D341Med (cell line): ENCODE results near the gene INPP4A.
"Not testable (repeated sequence)": the region's sequence is repeated elsewhere in the genome, so short reads cannot be mapped to it uniquely, and the experiment has no call there.

Experiments used
- DNase-seq: peaks from one replicate; pipeline ENCODE4 v3.0.0; 2012; ENCODE audit warnings: low spot score

Gene INPP4A

DNA sequence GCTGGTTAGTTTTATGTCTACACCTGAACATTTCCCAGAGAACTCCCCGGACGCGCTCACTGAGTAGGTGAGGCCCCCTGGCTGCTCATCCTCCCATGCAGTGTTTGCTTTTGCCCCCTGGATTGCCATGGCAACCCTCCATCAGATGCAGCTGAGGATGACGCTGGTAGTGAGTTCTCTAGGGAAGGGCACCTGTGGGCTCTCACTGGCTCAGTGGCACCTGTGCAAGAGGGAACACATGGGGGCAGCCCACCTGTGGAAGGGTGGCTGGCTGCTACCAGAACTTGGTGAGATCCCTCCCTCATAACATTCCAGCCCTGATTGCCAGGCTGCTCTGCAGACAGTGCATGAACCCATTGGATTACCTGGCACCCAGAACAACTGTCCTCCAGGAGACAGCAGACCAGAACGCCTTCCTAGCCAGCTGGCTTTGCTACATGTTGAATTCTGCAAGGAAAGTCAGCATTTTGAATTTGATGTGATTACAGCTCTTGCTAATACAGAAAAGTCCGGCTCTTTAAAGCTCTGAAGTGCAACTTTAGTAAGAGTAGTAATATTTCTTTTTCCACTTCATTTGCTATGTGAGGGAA lies 142.0 kb downstream of the INPP4A start:
- no peak for DNase-seq

DNA sequence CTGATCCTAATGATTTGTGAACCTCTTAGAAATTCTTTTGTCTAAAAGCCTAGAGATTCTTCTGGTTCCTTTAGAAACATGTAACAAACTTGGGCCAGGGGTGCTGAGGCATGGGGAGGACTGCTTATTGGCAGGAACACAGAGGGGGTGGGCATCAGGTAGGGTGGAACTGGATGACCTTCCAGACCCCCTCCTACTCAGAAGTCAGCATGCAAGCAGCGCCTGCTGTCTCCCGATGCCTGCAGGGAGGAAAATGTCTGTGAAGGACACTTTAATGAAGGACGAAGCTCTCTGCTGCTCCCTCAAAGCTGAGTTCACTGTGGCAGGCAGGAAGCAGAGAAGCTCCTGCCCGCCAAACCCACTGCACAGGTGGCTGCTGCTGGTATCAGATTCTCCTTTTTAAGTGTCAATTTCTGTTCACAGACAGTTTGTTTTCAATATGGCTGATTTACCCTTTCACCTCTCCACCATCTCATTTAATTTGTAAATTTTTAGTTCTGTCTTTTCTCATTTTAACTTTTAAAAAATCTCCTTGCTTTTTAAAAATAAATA lies 144.3 kb downstream of the INPP4A start:
- DNase-seq, result no peak

DNA sequence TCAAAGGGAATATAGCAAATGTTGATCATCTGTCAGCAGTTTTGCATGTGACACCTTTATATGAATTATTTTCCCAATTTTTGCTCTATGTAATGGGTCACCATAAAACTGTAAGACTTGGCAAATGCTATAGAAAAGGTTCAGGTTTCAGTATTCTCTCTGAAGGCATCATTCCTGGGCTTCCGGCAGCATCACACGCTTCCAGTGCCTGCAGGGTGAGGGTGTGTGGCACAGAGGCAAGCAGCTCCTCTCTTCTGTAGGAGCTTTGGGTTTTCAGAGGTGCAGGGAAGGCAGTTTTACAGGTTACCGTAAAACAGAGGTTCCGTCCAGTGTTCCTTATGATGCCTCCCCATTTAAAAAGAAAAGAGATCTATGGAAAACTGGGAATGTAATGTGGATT lies 144.8 kb downstream of the INPP4A start:
- no peak for DNase-seq

DNA sequence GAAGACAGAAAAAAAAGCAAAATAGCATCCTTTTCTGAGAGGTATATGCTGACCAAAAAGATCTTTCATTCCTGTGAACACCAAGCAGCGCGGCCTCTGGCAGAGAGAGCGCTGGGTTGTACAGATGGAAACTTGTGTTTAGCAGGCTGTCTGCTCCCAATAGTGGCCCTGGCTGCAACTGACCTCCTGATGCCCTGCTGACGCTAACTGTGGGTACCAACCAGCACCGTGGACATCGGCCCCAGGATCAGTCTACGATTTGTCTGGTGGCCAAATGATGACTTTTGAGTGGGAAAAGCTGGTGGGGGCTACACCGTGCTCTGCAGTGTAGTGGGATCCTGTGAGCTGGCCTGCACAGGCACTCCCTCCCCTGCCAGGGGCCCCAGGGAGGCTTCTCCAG lies 147.9 kb downstream of the INPP4A start:
- DNase-seq, result no peak

DNA sequence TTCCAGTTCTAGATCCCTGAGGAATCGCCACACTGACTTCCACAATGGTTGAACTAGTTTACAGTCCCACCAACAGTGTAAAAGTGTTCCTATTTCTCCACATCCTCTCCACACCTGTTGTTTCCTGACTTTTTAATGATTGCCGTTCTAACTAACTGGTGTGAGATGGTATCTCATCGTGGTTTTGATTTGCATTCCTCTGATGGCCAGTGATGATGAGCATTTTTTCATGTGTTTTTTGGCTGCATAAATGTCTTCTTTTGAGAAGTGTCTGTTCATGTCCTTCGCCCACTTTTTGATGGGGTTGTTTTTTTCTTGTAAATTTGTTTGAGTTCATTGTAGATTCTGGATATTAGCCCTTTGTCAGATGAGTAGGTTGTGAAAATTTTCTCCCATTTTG lies 150.0 kb downstream of the INPP4A start:
- not testable (repeated sequence) for DNase-seq

DNA sequence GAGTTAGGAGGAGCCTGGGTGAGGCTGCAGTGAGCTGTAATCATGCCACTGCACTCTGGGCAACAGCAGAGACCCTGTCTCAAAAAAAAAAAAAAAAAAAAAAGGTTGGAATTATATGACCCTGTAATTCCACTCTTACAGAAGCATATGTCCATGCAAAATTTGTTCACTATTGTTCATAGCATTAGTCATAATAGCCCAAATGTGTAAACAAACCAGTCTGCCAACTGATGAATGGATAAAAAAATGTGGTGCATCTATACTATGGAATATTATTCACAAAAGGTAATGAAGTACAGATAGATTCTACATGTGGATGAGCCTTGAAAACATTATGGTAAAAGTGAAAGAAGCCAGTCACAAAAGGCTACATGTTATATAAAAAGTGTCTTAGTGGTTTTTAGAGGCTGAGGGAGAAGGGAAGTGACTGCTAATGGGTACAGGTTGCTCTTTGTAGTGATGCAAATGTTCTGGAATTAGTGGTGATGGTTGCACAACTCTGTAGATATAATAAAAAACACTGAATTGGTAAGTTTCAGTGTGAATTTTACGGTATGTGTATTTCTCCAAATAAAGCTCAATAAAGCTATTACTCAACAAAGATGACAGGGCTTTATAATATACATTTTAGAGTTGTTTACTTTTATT lies 154.2 kb downstream of the INPP4A start:
- DNase-seq, result no peak

DNA sequence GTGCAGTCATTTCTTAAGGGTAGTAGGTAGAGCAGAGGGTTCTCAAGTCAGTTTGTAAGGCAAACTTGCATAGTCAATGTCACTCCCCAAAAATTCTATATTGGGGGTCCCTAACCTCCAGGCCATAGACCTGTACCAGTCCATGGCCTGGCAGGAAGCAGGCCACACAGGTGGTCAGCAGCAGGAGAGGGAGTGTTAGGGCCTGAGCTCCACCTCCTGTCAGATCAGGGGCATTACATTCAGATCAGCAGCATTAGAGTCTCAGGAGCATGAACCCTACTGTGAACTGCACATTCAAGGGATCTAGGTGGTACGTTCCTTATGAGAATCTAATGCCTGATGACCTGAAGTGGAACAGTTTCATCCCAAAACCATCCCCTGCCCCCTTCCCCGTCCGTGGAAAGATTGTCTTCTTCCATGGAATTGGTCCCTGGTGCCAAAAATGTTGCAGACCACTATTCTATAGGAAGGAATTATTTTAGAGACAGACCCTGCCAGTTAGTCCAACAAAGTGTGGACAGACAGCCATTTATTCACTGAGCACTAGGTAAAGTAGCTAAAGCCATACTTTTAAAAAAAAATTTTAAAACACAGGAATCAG lies 157.0 kb downstream of the INPP4A start:
- DNase-seq, result peak; percentile 60

DNA sequence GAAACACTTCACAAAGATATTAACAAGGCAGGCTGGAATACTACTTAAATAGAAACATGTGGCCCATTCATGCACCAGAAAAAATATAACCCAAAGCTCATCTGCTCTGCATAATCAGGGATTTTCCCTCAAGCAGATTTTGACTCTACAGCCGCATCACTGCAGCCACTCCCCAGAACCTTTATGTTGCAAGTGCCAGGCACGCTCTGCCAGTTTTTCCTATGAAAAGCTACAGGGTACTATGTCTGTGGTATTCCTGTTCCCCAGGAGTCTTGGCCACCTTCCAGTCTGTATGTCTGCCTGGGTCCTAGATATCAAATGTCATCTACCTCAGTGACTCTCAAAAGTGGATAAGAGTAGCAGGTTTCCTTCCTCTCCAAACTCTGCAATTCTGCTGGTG lies 159.9 kb downstream of the INPP4A start:
- no peak for DNase-seq

DNA sequence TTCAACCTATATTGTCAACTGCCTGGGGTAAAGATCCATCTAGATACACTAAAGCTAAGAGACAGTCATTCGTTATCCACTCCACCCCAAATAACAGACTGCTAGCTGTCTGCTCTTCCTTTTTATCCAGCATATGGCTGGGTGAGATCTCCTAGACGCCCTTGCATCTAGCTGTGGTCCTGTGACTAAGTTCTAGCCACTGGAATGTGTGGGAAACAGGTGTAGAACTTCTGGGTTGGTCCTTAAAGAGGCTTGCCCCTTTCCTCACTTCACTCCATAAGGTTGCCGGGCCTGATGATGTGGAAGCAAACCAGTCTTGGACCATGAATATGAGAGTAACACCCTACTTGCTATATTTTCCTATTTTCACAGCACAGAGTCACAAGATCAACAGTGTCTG lies 160.4 kb downstream of the INPP4A start:
- no peak for DNase-seq

DNA sequence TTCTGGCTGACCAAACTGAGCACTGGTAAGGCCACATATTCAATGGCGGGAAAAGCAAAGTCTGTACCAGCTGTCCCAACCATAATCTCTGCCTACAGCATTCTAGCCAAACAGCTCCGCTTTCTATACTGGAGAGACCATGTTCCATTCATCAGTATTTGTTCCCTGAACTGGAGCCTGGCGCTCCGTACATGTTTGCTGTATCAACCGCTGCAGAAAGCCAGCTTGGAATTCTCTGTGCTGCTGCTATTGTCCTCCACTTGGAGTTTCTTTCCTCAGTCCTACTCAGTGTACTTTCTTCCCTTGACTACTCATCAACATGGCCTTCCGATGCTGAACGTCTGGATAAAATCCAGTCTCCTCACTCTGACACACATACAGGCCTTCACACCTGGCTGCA lies 161.8 kb downstream of the INPP4A start:
- no peak for DNase-seq

DNA sequence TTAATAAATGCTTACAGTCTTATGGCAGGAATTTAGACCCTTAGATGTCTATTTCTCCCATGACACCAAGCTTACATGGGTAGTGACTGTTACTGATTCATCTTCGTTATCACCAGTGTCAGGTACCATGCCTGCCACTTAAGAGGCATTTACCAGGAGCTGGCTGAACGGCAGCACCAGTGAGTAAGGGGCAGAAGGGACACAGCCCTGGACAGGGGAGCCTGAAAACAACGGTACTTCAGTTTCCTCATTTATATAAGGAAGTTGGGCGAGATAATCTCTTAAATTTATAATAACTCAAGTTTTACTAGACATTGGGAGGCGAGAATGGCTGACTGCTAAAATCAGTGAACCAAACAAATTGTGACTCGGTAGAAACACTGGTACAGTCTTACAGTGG lies 162.4 kb downstream of the INPP4A start:
- DNase-seq, result no peak

DNA sequence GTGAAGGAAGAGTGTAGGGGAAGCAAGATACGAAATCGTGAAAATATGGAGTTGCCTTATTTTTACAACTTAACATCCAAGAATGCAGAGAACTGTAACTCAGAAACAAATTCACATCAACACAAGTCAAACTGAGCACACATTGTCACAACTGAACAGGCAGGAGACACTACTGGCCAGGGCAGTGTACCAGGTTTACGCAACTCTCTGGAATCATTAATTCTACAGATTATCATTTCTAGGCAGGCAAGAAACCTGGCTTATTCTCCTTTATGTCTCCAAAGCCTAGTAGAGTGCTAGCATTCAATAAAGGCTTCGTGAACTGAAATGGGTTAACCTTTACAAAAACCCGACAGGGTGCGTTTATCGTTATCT lies 163.1 kb downstream of the INPP4A start:
- DNase-seq, result no peak

DNA sequence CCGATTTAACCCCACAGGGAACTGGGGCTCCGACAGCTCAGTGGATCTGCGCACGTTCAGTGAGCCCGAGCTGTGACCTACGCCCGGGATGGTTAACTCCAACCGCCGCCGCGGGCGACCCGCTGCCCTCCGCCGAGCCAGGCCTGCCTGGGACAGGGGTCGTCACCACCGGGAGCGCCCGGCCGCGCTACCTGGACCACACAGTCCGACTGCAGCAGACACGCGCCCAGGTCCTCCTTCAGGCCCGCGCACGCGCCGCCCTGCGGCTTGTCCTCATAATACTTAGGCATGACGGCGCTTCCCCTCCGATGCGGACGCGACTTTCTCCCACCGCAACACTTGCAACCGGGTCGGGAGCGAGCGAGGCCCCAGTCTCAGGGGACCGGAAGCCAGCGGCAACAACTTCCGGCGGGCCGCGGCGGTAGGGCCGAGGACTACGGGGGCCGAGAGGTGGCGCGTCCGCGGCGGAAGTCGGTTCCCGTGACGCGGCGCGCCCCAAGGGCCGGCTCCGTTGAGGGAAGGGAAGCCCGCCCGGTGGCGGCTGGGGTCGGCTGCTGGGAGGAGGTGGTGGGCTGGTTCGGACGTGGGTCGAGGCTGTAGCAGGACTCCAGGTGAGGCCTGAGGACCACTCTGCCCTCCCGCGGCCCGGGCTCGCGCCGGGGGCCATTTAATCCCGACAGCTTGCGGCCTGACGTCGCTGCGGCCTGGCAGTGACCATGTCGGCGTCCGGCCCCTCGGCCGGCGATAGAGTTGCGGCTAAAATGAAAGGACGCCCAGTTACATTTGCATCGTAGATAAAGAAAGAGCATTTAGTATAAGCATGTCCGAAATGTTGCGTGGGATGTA lies 163.7 kb downstream of the INPP4A start, which contains the start of the genes COA5 and UNC50:
Gene COA5, minus strand, starts transcription at position 397 of the 846 bp plus-strand sequence. Its CDS starts 107 bp downstream, at position 290.
Gene UNC50, plus strand, starts transcription at position 474 of the 846 bp plus-strand sequence. CDS start 1,171 bp downstream, outside the sequence.
- peak; percentile 96 for DNase-seq

DNA sequence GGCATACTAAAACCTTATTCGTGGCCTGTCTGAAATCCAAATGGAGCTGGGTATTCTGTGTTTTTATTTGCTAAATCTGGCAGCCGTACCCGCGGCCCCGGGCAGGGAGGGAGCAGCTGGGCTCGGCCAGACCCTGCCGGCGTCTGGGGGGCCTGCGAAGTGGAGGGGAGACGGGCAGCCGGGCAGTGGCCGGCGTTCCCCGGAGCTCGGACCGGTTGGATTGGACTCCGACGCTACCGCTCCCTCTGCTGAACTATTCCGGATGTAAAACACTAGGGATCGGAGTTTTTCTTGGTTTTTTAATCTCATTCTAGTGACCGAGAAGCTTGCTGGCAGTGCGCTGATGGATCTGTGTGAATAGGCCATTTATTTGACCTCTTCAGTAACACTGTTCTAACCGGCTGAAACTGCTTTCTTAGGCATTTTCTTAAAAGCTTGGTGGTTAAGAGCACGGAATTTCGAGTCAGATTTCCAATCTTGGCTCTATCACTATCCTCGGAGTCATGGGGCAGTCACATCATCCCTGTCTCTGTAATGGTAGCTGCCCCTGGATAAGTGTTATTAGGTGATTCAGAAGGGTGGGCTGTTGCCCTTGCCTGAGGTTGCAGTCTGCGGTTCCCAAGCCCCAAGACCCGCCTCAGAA lies 164.4 kb downstream of the INPP4A start:
- DNase-seq, result peak; percentile 44

DNA sequence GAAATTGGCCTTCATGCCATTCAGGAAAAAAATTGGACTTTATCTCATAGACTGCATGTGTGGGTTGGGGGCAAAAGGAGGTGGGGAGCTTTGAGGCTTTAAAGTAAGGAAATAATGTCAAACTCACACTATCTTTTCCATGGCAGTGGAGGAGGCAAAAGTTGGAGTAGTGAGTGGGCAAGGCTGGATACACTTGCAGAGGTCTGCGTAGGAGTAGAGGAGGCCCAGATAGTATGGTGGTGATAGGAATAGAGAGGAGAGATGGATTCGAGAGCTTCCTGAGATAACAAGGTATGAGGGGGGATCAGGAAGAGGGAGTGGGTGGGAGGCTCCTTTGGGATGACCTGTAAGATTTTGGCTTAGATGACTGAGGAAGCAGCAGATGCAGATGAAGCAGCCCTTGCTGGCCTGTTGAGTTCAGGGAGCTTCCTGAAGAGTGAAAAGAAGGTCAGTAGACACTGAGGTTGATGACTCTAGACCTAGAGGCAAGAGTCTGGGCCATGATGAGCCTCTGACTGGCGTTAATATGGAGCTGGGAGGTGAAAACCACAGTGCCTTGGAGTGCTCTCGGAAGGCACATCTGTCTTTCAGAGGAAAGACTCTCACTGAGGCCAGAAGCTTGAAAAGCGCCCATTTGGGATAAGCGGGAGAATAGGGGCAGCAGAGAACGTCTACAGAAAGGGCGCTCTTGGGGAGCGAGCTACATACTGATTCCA lies 169.5 kb downstream of the INPP4A start:
- DNase-seq, result no peak

DNA sequence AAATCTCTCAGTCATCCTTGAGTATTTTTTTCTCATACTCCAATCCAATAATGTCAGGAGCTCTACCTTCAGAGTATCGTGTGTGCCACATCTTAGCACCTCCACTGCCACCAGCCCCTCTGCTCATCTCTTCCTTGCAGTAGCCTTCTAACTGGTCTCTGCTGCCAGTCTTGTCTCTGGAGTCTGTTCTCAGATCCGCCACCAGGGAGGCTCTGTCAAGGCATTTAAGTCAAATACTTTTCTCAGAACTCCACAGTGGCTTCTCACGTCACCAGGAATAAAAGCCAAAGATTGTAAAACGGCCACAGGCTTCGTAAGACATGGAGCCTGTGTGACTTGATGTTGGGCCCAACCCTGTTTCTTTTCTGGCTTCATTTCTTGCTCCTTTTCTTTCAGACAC lies 170.8 kb downstream of the INPP4A start:
- no peak for DNase-seq

DNA sequence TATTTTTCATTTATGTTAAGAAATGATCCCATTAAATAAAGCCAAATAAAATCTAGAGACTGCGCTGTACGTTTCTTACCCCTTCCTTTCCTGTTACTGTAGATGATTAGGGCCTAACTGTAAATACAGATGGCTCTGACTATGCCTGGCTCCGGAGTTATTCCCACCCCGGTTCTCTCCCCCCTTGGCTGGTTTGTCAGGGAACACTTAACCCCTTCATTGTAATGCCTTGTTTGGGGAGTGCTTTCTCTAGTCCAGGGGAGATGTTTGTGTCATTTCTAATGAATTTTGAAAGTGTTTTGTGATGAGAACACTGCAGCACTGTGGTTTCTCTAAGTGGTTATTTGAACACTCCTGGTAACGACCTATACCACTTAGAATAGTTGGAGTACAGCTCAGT lies 172.5 kb downstream of the INPP4A start:
- no peak for DNase-seq

DNA sequence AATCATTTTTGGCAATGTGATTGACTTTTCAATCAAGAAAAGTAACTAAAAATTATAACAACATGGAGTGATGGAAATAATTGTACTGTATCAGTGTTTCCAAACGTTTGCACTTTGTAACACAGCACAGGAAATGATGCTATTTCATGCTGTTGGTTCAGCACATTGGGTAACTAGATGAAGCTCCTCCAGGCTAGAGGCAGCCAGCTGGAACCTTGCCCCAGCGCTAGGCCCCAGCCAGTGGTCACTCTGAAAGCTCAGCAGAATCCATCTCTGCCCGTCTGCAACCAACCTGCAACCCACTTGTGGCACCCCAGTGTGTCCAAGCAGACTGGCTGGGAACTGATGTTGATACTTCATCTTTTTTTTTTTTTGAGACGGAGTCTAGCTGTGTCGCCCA lies 179.0 kb downstream of the INPP4A start:
- no peak for DNase-seq

DNA sequence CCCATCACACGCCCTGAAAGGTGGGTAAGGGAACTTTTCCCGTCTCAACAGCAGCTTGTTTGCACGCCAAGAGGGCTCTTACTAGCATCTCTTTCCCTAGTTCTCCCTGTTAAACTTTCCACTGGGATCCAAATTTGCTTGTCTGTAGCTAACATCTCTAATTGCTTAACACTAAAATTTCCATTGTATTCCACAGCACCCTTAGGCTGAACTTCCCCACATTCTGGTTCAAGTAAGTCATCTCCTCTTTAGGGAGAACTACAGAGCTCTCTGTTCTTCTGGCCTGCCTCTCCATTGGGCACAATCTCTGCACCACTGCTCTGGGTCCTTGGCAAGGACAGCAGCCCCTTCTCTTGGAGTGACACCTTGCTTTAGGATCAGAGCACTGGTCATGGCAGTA lies 187.7 kb downstream of the INPP4A start:
- no peak for DNase-seq

DNA sequence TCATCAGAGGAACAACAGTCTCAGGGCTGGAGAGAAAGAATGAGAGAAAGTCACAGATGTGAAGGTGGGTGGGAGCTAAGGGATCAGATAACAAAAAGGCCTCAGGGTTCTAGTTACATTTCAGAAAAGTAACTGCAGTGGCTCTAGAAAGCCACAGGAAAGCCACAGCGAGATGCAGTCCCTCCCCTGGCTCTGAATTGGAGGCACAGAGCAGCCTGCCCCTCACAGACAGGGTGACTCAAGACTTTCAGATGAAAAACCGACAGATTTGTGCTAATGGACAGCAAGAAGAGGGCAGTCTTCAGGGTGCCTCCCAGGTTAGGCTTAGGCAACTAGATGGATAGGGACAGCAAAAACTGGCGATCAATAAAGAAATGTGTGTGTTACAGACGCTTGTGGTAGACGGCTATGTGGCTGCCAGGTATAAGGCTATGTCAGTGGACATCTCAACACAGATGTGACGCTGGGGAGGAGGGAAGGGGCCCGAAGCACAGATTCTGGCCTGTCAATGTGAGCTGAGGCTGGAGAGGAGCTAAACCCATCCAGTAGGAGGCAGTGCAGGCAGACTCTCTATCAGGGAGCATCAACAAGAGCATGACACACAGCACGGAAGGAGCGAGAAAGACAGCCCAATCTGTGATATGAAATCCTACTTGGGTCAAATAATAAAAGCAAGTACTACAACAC lies 189.9 kb downstream of the INPP4A start:
- peak; percentile 37 for DNase-seq
